Endodermal cell (in vitro differentiated cells): Measurements from ENCODE around the gene ZNF319. TPM values are rescaled to one million over a fixed set of nuclear protein-coding genes. Genes with fewer than 3 reads are reported as not detected.

ENCODE experiments used
- DNase-seq: peaks from one replicate; pipeline ENCODE4 v3.0.0-alpha.2; 2017
- H3K27ac ChIP-seq: 2 replicates; pipeline ENCODE4 v1.5.1; 2013; ENCODE audit warnings: mild to moderate bottlenecking, low read depth, low read length, moderate library complexity
- H3K27me3 ChIP-seq: 2 replicates; pipeline ENCODE4 v1.6.1; 2013; ENCODE audit warnings: mild to moderate bottlenecking, low read length, moderate library complexity; ENCODE audit not compliant: insufficient read depth, control insufficient read depth, poor library complexity, severe bottlenecking
- H3K36me3 ChIP-seq: 2 replicates; pipeline ENCODE4 v1.7.0; 2013; ENCODE audit warnings: mild to moderate bottlenecking, low read length, moderate library complexity; ENCODE audit not compliant: control insufficient read depth, insufficient read depth
- H3K4me1 ChIP-seq: one replicate; pipeline ENCODE4 v1.7.0; 2013; ENCODE audit warnings: low read length; ENCODE audit not compliant: control insufficient read depth, insufficient read depth
- H3K4me3 ChIP-seq: 2 replicates; pipeline ENCODE4 v1.5.1; 2013; ENCODE audit warnings: mild to moderate bottlenecking, low read length, moderate library complexity
- H3K9ac ChIP-seq: 2 replicates; pipeline ENCODE4 v1.6.1; 2013; ENCODE audit warnings: mild to moderate bottlenecking, low read length, moderate library complexity; ENCODE audit not compliant: poor library complexity, severe bottlenecking; ENCODE audit errors: extremely low read depth
- H3K9me3 ChIP-seq: 2 replicates; pipeline ENCODE4 v1.6.1; 2013; ENCODE audit warnings: mild to moderate bottlenecking, low read length, moderate library complexity; ENCODE audit not compliant: control insufficient read depth
- H3K27ac Mint-ChIP-seq: 2 replicates; pipeline ENCODE4 v1.8.0; 2020; ENCODE audit warnings: mixed read lengths
- H3K27me3 Mint-ChIP-seq: 2 replicates; pipeline ENCODE4 v1.8.0; 2021; ENCODE audit warnings: mild to moderate bottlenecking, mixed read lengths; ENCODE audit not compliant: insufficient read depth
- H3K36me3 Mint-ChIP-seq: 2 replicates; pipeline ENCODE4 v1.8.0; 2020; ENCODE audit warnings: low read depth, mixed read lengths
- H3K4me1 Mint-ChIP-seq: 2 replicates; pipeline ENCODE4 v1.8.0; 2020; ENCODE audit warnings: mixed read lengths
- H3K4me3 Mint-ChIP-seq: 2 replicates; pipeline ENCODE4 v1.8.0; 2020; ENCODE audit warnings: mild to moderate bottlenecking, moderate library complexity, mixed read lengths
- H3K9me3 Mint-ChIP-seq: 2 replicates; pipeline ENCODE4 v1.8.0; 2020; ENCODE audit warnings: mild to moderate bottlenecking, mixed read lengths
- CTCF ChIP-seq: fragments of 200-600 bp; sonication (generic); conservative IDR thresholded peaks from 2 replicates; pipeline ENCODE4 v1.5.0; 2021; ENCODE audit warnings: antibody characterized with exemption, mild to moderate bottlenecking
- WGBS, 2 experiments: methylation state at CpG; one replicate each; pipeline versions ENCODE4 v1.1.5 to v1.1.7; 2013; ENCODE audit warnings: missing lambda C conversion rate in 2 of 2, mixed read lengths in 1 of 2; ENCODE audit not compliant: insufficient coverage in 1 of 2, insufficient read length in 1 of 2; 5-methylcytosine and 5-hydroxymethylcytosine counted together
- total RNA-seq, 2 donors: library from RNA; stranded (reverse); fragmentation: NEBNext Ultra II Directional in 1 of 2; extraction: Animal tissue kit (Norgen Biotek cat#: 25700) in 1 of 2; gene quantifications; 2 replicates in 1 of 2; 3 replicates in 1 of 2; pipeline ENCODE4 v1.2.1, GENCODE V29; 2021

ZNF319 gene
- total RNA-seq, 2 donors from 2014 or later, result 9.8 to 10.8 TPM

DNA sequence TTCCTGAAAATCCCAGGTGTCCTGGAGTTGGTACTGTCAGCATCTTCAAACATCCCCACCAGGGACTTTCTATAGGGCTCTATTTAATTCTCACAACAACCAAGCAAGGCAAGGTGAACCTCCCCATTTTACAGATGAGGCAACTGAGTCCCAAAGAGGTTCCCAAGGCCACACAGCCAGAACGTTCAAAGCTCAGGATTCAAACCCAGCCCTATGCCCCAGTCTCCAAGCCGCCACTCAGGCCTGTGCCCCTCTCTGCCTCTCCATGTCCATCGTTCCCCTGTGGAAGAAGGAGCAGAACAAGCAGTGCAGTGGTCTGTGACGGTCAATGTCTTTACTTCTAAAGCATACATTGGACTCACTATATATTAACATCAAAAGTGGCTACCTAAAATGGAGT lies 6.1 kb downstream of the ZNF319 start:
- Histone ChIP-seq H3K4me1 (peaks cover 6% of the 10 kb centered on the region), H3K9me3 (no peaks in the 10 kb centered on the region), H3K27ac (no peak overlapping the region), H3K36me3 (peaks cover 22% of the 10 kb centered on the region), H3K9ac (no peak overlapping the region), H3K4me3 (no peak overlapping the region), H3K27me3 (no peaks in the 10 kb centered on the region)
- peaks cover 16% of the 10 kb centered on the region for H3K36me3 Mint-ChIP-seq
- no peaks in the 10 kb centered on the region for H3K27me3 Mint-ChIP-seq
- H3K4me3 Mint-ChIP-seq, result no peak overlapping the region
- H3K9me3 Mint-ChIP-seq, result no peaks in the 10 kb centered on the region
- 87 to 92% methylated on average over 4 of the region's 4 CpGs for WGBS, 2 experiments
- no peak for TF ChIP-seq CTCF
- no peak for DNase-seq
- peaks cover 9% of the 10 kb centered on the region for H3K4me1 Mint-ChIP-seq
- no peak overlapping the region for H3K27ac Mint-ChIP-seq

DNA sequence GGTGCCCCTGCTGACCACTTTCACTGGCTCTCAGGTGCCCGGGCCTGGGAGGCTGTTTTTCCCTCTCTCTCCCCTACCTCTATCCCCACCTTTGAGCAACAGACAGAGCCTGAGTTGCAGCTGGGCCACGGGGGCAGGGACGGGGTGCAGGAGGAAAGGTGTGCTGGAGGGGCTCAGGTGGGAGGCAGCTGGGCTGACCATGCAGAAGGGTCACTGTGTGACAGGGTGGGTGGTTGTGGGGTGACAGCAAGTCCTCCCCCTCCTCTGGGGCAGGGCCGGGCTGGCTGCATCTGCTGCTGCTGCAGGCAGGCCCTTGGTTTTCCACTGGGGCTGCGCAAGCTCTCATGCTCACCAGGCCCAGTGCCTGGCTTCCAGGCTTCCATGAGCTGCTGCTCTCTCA lies 6.6 kb downstream of the ZNF319 start:
- H3K27ac ChIP-seq, result no peak overlapping the region
- H3K36me3 ChIP-seq, result peaks cover 22% of the 10 kb centered on the region
- peaks cover 2% of the 10 kb centered on the region for H3K4me1 ChIP-seq
- Mint-ChIP-seq H3K36me3 (peaks cover 16% of the 10 kb centered on the region), H3K27ac (no peak overlapping the region), H3K9me3 (no peaks in the 10 kb centered on the region), H3K4me1 (peaks cover 5% of the 10 kb centered on the region), H3K27me3 (no peaks in the 10 kb centered on the region), H3K4me3 (no peak overlapping the region)
- no peaks in the 10 kb centered on the region for H3K9me3 ChIP-seq
- DNase-seq, result peak; percentile 39
- no peaks in the 10 kb centered on the region for H3K27me3 ChIP-seq
- no peak overlapping the region for H3K9ac ChIP-seq
- H3K4me3 ChIP-seq, result no peak overlapping the region
- no peak for TF ChIP-seq CTCF
- WGBS, 2 experiments, result 90 to 100% methylated on average over 2 to 5 of the region's 5 CpGs

DNA sequence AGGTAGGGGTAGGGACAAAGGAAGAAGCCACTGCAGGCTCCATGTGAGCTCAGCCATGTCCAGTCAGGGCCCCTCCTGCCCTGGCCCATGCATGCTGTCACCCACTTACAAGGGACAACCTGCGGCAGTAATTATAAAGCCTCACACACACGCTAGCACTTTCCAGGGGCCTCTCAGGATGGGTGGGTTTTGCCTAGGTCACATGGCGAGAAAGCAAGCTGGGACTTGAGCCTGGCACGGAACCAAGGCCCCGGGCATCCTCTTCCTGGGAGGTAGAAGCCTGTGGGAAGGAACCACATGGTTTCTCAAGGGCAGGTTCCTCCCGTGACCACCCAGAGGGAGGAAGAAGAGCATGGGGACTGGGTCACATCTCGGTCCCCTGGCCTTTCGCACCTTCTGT lies 7.0 kb downstream of the ZNF319 start:
- TF ChIP-seq CTCF, result no peak
- no peak overlapping the region for H3K4me3 Mint-ChIP-seq
- 92 to 98% methylated on average over 6 to 8 of the region's 8 CpGs for WGBS, 2 experiments
- Histone ChIP-seq H3K36me3 (peaks cover 22% of the 10 kb centered on the region), H3K27me3 (no peaks in the 10 kb centered on the region), H3K4me3 (no peak overlapping the region), H3K9me3 (no peaks in the 10 kb centered on the region), H3K9ac (no peak overlapping the region), H3K4me1 (no peaks in the 10 kb centered on the region), H3K27ac (no peak overlapping the region)
- peaks cover 2% of the 10 kb centered on the region for H3K4me1 Mint-ChIP-seq
- no peak for DNase-seq
- H3K27me3 Mint-ChIP-seq, result no peaks in the 10 kb centered on the region
- no peaks in the 10 kb centered on the region for H3K9me3 Mint-ChIP-seq
- H3K27ac Mint-ChIP-seq, result peak overlapping the region; percentile 26
- peaks cover 15% of the 10 kb centered on the region for H3K36me3 Mint-ChIP-seq
